Nucleus accumbens (tissue), 56 donors: ENCODE results near the gene KNG1.
"Not testable (repeated sequence)": the region's sequence is repeated elsewhere in the genome, so short reads cannot be mapped to it uniquely, and the experiment has no call there.

Source experiments
- DNase-seq, 56 donors: peaks; one replicate each; lab custom pipeline; 2025; lab: John Stamatoyannopoulos, UW

The KNG1 gene

DNA sequence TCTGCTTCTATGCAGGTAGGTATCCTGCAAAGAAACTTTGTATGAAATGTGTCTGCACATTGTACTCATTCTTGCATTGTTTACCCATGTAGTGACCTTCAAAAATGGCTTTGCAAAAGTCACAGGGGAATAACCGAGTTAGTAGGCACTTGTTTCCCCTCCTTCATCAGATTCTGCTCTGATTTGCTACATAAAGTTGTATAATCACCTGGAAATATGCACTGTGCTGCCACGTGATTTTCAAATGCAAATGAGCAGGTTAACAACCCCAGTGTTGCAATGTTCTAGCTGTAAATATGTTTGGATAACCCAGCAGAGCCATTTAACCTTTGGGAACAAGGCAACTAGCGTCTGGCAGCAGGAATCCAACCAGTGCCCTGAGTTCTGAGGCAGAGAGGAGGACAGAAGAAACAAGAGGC lies at the start of gene KNG1:
Gene KNG1 (plus strand): TSS at position 321 of the 419 bp plus-strand sequence. CDS start 184 bp downstream, outside the sequence.
- no peak for DNase-seq

DNA sequence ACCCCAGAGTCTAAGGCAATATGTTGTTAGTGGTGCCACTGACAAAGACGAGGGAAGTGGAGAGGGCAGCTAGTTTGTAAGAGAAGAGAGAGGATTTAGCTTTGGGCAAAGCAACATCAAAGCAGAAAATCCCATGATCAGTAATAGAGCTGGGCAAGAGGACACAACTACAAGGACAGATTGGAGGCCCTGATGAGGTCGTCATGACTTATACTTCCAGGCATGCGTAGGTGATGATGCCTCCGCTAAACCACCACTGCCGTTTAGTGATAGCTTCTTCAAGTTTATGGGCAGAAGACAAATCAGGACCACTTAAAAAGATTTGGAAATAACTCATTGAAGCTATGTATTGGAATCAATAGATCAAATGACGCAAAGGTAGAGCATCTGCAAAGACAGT lies 48.7 kb upstream of the KNG1 start:
- DNase-seq = no peak

DNA sequence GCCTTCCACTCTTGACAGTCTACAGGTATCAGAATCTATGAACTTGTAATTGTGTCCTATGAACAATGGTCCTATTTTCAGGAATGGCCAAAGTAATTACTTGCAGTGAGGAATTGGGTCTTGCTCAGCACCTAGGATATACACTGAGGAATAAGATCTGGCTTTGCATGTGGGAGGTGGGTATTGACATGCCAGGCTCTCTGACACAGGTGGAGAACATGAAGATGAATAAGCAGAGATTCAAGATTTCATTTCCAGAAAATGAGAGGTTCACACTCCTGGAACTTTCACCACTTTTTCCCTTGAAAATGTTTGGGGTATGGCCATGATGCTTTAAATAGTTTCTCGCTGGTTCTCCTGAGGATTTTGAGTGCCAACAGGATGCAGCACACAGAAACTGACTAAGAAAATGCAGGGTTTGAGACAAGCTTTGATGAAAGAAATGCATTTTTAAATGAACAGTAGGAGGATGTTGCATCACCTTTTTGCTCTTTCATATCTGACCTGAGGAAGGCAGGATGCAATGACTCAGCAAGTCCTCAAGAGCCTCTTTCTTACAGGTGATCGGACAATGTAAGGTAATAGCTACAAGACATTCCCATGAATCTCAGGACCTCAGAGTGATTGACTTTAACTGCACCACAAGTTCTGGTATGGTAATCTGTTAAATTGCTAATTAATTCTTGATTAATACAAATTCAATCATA lies 47.6 kb upstream of the KNG1 start:
- DNase-seq = no peak

DNA sequence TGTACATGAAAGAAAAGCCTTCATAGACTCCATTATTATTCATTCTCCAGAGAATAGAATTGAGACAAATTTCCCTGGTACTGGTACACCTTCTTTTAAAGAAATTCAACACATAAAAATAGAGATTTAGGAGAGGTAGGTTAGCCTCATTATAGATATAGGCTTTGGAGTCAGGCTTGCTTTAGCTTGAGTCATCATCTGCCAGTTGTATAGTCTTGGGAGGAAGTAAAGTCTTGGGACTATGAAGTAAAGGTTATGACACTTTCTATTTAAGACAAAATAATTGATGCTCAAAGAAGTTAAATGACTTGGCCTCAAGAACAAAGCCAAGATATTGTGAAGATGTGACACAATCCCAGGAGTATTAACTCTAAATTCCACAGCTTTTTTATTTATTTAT lies 47.0 kb upstream of the KNG1 start:
- no peak for DNase-seq

DNA sequence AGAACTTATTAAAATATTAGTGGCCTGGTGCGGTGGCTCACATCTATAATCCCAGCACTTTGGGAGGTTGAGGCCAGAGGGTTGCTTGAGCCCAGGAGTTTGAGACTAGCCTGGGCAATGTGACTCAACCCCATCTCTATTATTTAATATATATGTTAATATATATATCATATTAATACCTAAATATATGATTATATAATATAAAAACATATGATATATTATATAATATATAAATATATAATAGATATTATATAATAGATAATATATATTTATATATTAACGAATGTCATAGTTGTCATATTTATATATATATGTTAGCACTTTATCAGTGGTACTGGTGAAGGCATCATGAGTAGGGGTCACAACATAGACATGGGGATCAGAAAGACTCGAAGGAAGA lies 46.1 kb upstream of the KNG1 start:
- no peak for DNase-seq

DNA sequence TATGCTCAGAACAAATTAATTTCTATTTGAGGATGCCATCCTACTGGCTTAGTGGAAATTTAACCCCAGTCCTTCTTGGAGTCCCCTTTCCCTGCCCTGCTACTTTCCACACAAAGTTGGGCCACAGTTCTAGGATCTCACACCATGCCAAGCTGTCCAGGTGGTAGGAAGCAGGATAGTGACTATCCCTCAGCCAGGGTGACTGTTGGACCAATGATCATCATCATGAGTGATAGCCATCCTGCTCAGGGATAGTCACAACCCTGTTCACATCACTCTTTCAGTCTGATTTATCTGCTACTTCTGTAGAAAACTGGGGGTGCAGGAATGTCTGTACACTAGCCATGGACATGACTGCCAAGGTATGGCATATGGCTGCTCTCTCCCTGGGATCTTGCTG lies 38.6 kb upstream of the KNG1 start:
- DNase-seq = no peak

DNA sequence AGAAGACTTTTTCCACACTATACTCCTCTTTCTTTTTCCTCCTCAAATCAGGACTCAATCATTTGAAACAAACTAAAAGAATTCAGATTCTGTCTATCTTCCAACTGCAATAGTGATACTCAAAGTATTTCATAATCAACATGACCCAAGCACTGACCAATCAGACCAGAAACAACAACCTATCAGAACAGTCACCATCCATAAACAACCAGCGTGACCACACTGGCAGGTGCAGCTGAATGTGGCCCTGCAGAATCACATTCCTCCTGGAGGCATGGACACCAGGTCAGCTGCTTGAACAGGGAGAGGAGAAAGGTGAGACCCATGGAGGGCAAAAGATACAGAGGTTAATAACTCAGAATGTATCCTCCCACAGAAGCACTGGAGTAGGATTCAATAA lies 38.0 kb upstream of the KNG1 start:
- DNase-seq = no peak

DNA sequence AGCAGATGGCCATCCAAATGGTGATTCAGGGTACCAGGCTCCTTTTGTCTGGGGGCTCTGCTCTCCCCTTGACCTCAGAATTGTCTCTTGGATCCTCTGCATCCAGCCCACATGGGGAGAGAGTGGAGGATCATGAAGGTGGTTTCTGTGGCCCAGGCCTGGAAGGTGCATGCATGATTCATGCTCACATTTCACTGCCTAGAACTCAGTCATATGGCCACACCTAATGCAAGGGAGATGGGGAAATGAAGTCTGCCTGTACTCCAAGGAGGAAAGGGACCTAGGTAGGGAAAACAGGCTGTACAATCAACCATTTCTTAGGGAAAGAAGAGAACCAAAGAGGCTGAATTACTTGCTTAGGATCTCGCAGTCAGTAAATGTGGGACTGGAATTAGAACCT lies 36.3 kb upstream of the KNG1 start:
- no peak for DNase-seq

DNA sequence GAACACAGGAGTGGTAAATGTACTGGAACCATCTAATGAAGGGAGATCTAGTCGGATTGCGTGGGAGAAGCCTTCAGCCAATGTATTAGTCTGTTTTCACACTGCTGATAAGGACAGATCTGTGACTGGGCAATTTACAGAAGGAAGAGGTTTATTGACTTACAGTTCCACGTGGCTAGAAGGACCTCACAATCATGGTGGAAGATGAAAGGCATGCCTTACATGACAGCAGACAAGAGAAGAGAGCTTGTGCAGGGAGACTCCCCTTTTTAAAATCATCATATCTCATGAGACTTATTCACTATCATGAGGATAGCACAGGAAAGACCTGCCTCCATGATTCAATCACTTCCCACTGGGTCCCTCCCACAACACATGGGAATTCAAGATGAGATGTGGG lies 34.3 kb upstream of the KNG1 start:
- DNase-seq = no peak

DNA sequence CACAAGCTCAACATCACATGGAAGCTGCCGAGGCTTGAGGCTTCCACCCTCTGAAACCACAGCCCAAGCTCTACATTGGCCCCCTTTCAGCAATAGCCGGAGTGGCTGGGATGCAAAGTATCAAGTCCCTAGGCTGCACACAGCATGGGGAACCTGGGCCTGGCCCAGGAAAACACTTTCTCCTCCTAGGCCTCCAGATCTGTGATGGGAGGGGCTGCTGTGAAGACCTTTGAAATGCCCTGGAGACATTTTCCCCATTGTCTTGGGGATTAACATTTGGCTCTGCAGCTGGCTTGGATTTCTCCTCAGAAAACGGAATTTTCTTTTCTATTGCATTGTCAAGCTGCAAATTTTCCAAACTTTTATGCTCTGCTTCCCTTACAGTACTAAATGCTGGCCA lies 33.2 kb upstream of the KNG1 start:
- DNase-seq = no peak

DNA sequence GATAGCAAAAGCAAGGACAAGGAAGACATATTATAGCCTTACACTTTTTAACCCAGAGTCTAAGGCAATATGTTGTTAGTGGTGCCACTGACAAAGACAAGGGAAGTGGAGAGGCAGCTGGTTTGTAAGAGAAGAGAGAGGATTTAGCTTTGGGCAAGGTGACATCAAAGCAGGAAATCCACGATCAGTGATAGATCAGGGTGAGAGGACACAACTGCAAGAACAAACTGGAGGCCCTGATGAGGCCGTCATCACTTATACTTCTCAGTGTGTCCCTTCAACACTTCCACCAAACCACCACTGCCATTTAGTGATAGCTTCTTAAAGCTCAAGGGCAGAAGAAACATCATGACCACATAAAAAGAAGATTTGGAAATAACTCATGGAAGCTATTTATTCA lies 30.7 kb upstream of the KNG1 start:
- not testable (repeated sequence) for DNase-seq

DNA sequence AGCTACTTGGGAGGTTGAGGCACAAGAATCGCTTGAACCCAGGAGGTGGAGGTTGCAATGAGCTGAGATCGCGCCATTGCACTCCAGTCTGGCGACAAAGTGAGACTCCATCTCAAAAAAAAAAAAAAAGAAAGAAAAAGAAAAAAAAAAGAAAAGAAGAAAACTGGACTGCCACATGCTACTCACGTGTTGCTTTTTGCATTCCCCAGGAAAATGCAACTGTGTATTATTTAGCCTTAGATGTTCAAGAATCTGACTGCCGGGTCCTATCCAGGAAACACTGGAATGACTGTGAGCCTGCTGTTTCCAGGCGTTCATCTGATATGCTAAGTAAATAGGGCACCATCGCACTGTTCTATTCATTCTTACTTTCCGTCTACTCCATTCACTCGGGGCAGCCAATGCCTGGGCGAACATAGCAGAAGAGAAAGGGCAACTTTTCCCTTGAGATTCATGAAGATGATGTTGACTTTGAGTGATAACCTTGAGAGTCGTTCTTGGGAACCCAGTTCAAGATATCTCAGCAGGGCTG lies 30.0 kb upstream of the KNG1 start:
- DNase-seq = no peak

DNA sequence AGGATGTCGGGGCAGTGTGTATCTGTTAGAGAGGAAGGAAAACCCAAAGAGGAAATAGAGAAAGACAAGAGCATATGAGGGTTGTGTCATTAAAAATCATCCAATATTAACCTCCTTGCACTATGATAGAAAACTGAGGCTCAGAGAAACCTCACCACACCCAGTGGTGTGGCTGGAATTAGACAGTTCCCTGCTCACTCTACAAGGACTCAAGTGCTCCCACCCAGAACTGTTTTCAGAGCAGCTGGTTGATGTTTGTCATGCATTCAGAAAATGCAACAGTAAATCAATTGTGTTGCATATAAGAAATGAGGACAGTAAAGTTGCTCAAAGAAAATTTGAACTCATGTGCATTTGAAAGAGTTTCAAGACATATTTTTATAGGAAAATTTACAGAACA lies 26.9 kb upstream of the KNG1 start:
- DNase-seq = not testable (repeated sequence)

DNA sequence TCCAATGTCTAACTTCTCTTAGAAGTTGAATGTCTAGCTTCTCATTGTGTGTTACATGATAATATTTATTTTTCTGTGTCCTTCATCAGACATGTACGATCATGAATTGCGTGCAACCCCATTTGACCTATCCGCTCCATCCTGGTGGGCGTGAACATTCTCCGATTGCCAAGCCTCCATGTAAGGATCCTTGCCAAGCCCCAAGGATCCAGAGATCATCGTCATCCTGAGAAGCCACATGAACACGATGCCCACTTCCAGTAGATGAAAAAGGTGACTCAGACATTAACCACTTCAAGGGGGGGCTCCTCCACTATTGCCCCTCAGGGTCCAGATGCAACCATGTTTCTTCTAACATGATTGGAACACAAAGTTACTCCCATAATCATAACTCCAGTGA lies 25.5 kb upstream of the KNG1 start:
- DNase-seq = no peak

DNA sequence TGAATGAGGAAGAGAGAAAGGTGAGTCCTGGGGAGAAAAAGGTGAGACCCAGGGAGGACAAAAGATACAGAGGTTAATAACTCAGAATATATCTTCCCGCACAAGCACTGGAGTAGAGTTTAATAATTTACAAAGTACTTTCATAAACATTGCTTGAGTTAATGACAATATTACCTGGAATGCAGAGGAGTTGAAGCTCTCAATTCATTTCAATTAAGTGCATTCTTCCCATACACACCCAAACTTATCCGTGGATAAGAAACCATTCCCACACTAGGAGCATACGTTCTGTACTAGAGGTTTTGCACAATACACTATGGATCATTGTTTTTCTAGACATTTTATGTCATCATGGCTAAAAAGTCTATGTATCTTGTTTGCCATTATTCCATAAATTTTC lies 23.3 kb upstream of the KNG1 start:
- no peak for DNase-seq

DNA sequence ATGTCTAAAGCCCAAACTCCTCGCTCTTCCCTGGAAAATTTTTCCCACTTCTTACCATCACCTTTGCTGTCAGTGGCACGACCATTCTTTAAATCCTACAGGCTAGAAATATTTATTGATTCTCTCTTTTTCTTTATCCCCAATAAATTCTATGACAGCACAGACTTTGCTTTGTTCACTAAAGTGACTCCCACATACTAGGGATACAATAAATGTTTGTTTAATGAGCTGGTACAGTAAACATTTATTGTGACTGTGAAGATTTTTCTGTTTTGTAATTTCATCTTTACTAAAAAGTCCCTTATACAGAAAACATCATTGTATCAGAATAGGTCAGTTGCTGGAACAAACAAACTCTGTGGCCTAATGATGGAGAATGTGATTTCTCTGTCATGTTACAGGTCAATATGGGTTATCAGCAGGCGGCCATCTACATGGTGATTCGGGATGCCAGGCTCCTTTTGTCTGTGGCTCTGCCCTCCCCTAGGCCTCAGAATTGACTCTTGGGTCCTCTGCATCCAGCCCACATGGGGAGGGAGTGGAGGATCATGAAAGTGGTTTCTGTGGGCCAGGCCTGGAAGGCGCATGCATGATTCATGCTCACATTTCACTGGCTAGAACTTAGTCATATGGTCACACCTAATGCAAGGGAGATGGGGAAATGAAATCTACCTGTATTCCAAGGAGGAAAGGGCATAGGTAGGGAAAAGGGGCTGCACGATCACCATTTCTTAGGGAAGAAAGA lies 22.7 kb upstream of the KNG1 start:
- no peak for DNase-seq

DNA sequence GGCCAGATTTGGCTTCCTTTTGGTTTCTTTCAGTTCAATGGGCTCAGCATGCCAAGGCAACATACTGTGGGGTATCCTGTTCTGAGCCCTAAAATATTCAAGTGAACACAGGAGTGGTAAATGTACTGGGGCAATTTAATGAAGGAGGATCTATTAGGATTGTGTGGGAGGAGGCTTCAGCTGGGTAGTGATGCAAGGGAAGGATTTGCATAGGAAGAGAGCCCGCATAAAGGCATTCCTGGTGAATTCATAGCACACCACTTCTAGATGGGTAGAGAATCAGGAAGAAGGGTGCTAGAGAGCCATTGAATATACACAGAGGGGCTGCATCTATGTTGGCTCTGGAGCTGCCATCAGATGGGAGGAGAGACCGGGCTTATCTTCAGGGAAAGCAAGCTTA lies 20.6 kb upstream of the KNG1 start:
- no peak for DNase-seq

DNA sequence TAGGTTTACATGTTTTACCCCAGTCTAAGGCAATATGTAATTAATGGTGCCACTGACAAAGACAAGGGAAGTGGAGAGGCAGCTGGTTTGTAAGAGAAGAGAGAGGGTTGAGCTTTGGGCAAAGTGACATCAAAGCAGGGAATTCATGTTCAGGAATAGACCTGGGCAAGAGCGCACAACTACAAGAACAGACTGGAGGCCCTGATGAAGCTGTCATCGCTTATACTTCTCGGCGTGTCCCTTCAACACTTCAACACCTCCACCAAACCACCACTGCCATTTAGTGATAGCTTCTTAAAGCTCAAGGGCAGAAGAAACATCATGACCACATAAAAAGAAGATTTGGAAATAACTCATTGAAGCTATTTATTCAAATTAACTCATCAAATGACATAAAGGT lies 19.6 kb upstream of the KNG1 start:
- DNase-seq = no peak

DNA sequence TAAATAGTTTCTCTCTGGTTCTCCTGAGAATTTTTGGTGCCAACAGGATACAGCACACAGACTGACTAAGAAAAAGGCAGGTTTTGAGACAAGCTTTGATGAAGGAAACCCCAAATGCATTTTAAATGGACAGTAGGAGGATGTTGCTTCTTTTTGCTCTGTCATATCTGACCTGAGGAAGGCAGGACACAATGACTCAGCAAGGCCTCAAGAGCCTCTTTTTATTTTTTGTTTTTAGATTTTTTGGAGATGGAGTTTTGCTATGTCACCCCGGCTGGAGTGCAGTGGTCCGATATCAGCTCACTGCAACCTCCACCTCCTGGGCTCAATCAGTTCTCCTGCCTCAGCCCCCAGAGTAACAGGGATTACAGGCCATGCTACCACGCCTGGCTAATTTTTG lies 16.9 kb upstream of the KNG1 start:
- DNase-seq = no peak

DNA sequence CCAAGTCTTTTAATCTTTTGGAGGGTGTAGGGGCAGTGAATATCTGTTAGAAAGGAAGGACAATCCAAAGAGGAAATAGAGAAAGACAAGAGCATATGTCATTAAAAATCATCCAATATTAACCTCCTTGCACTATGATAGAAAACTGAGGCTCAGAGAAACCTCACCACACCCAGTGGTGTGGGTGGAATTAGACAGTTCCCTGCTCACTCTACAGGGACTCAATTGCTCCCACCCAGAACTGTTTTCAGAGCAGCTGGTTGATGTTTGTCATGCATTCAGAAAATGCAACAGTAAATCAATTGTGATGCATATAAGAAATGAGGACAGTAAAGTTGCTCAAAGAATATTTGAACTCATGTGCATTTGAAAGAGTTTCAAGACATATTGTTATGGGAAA lies 14.7 kb upstream of the KNG1 start:
- DNase-seq = not testable (repeated sequence)

DNA sequence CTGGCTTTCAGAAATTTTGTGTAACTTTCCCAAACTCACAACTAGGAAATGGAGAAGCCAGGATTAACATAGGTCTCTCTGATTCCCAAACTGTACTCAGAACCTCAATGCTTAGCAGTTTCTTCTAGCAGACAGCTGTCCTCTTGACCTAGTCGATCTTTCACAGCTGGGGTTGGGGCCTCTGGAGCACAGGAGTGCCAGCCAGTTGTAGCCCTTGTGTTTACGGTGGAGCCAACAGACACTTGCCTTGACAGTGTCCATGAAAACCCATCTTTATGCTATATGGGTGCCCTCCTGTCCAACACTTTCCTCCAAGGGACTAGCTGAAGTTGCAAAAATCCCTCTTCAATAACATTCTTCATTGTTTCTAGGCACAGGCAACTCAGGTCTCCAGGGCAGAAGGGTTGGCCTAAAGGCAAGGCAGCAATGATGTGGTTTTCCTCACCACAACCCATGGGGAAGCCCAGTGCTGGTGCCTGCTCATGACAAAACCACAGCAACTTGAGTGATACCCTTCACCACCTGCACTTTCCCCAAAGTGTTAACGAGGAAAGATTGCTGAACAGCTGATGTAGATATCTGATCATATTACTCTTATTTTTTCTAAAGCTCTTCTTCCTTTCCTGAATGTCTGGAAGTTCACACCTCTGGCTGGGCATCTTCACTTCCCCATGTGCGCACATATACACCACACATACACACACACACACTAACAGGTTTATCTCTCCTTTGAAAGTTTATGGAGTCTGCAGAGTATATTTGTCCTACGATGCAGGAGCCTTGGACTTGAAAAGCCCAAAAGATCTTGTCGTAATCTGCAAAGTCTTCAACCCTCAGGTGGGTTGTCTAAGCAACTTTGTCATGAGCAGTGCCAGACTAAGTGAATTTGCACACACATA lies 11.0 kb upstream of the KNG1 start:
- DNase-seq = no peak
